HG03378 (cell line): ENCODE measurements around the gene G6PC3.

Experiments used
- ATAC-seq: cut with Tn5 transposase; IDR thresholded peaks from one replicate; pipeline ENCODE4 v1.9.1; 2021; ENCODE audit warnings: mild to moderate bottlenecking, moderate library complexity; ENCODE audit not compliant: unreplicated experiment

The G6PC3 gene

GRCh38 chr17:44121997-44122815, 51.7 kb downstream of the G6PC3 start:
- ATAC-seq: no peak

- ATAC-seq: no peak
These were observed 52.4 kb downstream of the G6PC3 start for GRCh38 chr17:44122816-44123355.

GRCh38 chr17:44123356-44124117, 53.0 kb downstream of the G6PC3 start, which contains the start of gene HDAC5:
Gene HDAC5, minus strand, starts transcription at chr17:44123641. Its CDS starts 6,126 bp downstream, at chr17:44117515.
- ATAC-seq: peak; percentile 79

- ATAC-seq: no peak
These were observed 53.5 kb downstream of the G6PC3 start for GRCh38 chr17:44124118-44124438.
